ENCODE results near the gene PTGS2. TPM values are rescaled to one million over a fixed set of nuclear protein-coding genes. Genes with fewer than 3 reads are reported as not detected.
A peak's percentile ranks its signal among the peaks of the same experiment; 100 is the strongest.

The PTGS2 gene
- 0.21 TPM in 1 of 2 replicates, not detected in the other for total RNA-seq (2013; cell fraction: nucleolus; rRNA removed)
- total RNA-seq (2014; rRNA removed) (0.22 TPM in 1 of 2 replicates, not detected in the other), total RNA-seq (2014; rRNA removed; fragmentation: Illumina TruSeq; extraction: Trizol) (0.04 and 0.09 TPM in 2 replicates), total RNA-seq (2021) (0.13 TPM in 1 of 2 replicates, not detected in the other), polyA plus RNA-seq (2011; rRNA removed) (0.11 and 0.13 TPM in 2 replicates), polyA plus RNA-seq (2014; fragmentation: Illumina TruSeq; extraction: Trizol) (0.06 TPM in 1 of 2 replicates, not detected in the other), polyA plus RNA-seq (2014; fragmentation: Nextera tagmentation; extraction: Ambion mirVana) (under 1 TPM in 1 of 2 experiments, not detected in 1; 0.10 TPM), polyA plus RNA-seq (2014; rRNA removed) (0.04 and 0.24 TPM in 2 replicates), polyA plus RNA-seq (2016; fragmentation: Nextera tagmentation; extraction: Ambion mirVana) (under 1 TPM in 1 of 2 experiments, not detected in 1; 0.12 TPM), polyA minus RNA-seq (2011; rRNA and poly(A)+ RNA removed) (0.10 TPM in 1 of 2 replicates, not detected in the other), Bru-seq, nascent RNA (percentile 25 among the genes with signal in this experiment), BruChase-seq, experiment 1, labeled RNA remaining after a 6-hour chase (percentile 14 among the genes with signal in this experiment), BruChase-seq, experiment 2, labeled RNA remaining after a 2-hour chase (percentile 13 among the genes with signal in this experiment)
- 0.14 TPM for polyA plus RNA-seq (2011; ENCODE audit: low read depth)
- 0.06 and 0.08 TPM in 2 replicates for polyA plus RNA-seq (2011; cell fraction: cytosol; rRNA removed)
- 0.04 and 0.12 TPM in 2 replicates for polyA plus RNA-seq (2011; cell fraction: nucleus; rRNA removed)
- polyA plus RNA-seq (2012): 0.07 TPM in 2 replicates
- polyA minus RNA-seq (2011; cell fraction: cytosol; rRNA and poly(A)+ RNA removed): not detected in 2 replicates
- 0.10 TPM in 1 of 2 replicates, not detected in the other for polyA minus RNA-seq (2011; cell fraction: nucleus; rRNA and poly(A)+ RNA removed)
- long read RNA-seq, experiment 1: 0 reads
- long read RNA-seq, experiment 2: 0 reads

DNA sequence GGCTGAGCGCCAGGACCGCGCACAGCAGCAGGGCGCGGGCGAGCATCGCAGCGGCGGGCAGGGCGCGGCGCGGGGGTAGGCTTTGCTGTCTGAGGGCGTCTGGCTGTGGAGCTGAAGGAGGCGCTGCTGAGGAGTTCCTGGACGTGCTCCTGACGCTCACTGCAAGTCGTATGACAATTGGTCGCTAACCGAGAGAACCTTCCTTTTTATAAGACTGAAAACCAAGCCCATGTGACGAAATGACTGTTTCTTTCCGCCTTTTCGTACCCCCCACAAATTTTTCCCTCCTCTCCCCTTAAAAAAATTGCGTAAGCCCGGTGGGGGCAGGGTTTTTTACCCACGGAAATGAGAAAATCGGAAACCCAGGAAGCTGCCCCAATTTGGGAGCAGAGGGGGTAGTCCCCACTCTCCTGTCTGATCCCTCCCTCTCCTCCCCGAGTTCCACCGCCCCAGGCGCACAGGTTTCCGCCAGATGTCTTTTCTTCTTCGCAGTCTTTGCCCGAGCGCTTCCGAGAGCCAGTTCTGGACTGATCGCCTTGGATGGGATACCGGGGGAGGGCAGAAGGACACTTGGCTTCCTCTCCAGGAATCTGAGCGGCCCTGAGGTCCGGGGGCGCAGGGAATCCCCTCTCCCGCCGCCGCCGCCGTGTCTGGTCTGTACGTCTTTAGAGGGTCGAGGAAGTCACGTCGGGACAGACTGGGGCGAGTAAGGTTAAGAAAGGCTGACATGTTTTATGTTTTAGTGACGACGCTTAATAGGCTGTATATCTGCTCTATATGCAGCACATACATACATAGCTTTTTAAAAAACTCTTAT lies at the start of gene PTGS2:
PTGS2 (minus strand) TSS at position 179 of the 817 bp plus-strand sequence; CDS start at position 46, 133 bp downstream.
- in situ Hi-C loops (cut with MboI): no loop called here
- ChIA-PET POLR2A (no interaction called here), RAD21 (ENCODE audit: unreplicated experiment) (no interaction called here), SMC1A (ENCODE audit: uncharacterized antibody, unreplicated experiment) (no interaction called here), CTCF (interaction anchor here (1.1 kb wide), 1 partner anchor 276 kb away, joined by 3 read pairs; no protein-coding TSS in a partner anchor)
- DNase-seq (ENCODE audit: low read depth, low spot score) (peak; percentile 25), ATAC-seq (peak; percentile 92), FAIRE-seq (no peak)
- no peaks in the 10 kb centered on the region for H3K9me3 ChIP-seq (replicated peaks; ENCODE audit: control insufficient read depth, insufficient read depth, low read length)
- H3K4me2 ChIP-seq (ENCODE audit: control insufficient read depth, insufficient read depth): peak within 1 kb of the TSS; percentile 72
- no peaks in the 10 kb centered on the region for H3K4me1 ChIP-seq (ENCODE audit: control insufficient read depth, insufficient read depth, low read length)
- 0 out of 2 replicates have a peak within 1 kb of the TSS, but pooled peaks have one; percentile 25 for H3K4me3 ChIP-seq
- 10% methylated on average over 45 of the region's 52 CpGs for WGBS (ENCODE audit: insufficient coverage, insufficient replicate concordance, low lambda C conversion rate, missing lambda C conversion rate)
- no peaks in the 10 kb centered on the region for H4K20me1 ChIP-seq (ENCODE audit: control insufficient read depth, insufficient read depth)
- no TSS peak for BruUV-seq (replicated peaks)
- intact Hi-C loops (cut with micrococcal nuclease; ENCODE audit: unreplicated experiment): loop anchor here (2.0 kb wide), 1 partner anchor 198 kb away; no protein-coding TSS in a partner anchor
- H2AFZ ChIP-seq (ENCODE audit: control insufficient read depth, low read depth, low read length): no peak within 1 kb of the TSS; the same call in none of the 2 replicates
- H3K27ac ChIP-seq (ENCODE audit: control insufficient read depth, insufficient read depth): no peak within 1 kb of the TSS
- H3K79me2 ChIP-seq (ENCODE audit: control insufficient read depth, insufficient read depth, low read length): no peaks in the 10 kb centered on the region
- no peaks in the 10 kb centered on the region for H3K36me3 ChIP-seq (ENCODE audit: control insufficient read depth in 2 of 2, insufficient read depth in 2 of 2, low read length in 1 of 2)
- TF ChIP-seq TAF1 (IDR thresholded peaks at IDR 0.05; ENCODE audit: borderline replicate concordance, low read depth, low read length) (no peak), MYB (IDR thresholded peaks at IDR 0.05; ENCODE audit: borderline replicate concordance, low read depth, low read length) (no peak), TCF12 (IDR thresholded peaks at IDR 0.05; ENCODE audit: low read depth, low read length) (no peak; the same call in 1 of the 2 replicates), KLF5 (IDR thresholded peaks at IDR 0.05; ENCODE audit: partially characterized antibody) (no peak), SRF (IDR thresholded peaks at IDR 0.05; ENCODE audit: low read depth in 2 of 2, low read length in 2 of 2) (0 out of 4 replicates have a peak, but pooled peaks of 1 of the 2 experiments have one; percentile 57), POU2F2 (IDR thresholded peaks at IDR 0.05; ENCODE audit: borderline replicate concordance, low read depth, low read length) (no peak), CREB1 (IDR thresholded peaks at IDR 0.05; ENCODE audit: low read depth) (peak; percentile 35; the same call in 1 of the 2 replicates), CHD4 (IDR thresholded peaks at IDR 0.05) (no peak)
- TF ChIP-seq, protein P1, sequence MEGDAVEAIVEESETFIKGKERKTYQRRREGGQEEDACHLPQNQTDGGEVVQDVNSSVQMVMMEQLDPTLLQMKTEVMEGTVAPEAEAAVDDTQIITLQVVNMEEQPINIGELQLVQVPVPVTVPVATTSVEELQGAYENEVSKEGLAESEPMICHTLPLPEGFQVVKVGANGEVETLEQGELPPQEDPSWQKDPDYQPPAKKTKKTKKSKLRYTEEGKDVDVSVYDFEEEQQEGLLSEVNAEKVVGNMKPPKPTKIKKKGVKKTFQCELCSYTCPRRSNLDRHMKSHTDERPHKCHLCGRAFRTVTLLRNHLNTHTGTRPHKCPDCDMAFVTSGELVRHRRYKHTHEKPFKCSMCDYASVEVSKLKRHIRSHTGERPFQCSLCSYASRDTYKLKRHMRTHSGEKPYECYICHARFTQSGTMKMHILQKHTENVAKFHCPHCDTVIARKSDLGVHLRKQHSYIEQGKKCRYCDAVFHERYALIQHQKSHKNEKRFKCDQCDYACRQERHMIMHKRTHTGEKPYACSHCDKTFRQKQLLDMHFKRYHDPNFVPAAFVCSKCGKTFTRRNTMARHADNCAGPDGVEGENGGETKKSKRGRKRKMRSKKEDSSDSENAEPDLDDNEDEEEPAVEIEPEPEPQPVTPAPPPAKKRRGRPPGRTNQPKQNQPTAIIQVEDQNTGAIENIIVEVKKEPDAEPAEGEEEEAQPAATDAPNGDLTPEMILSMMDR (IDR thresholded peaks at IDR 0.05 in 2 of 3, conservative IDR thresholded peaks at IDR 0.05 in 1 of 3; ENCODE audit: control insufficient read depth in 2 of 3, extremely low read depth in 1 of 3, insufficient read depth in 1 of 3, low read depth in 3 of 3, low read length in 3 of 3): peak in 2 of 3 experiments; percentile 11 to 28; a peak in 2 of 6 replicates
- H3K9ac ChIP-seq (ENCODE audit: control insufficient read depth, insufficient read depth, low read length): no peak within 1 kb of the TSS
- peaks cover 4 to 16% of the 10 kb centered on the region in 2 experiments; a peak in 3 of 4 replicates for H3K27me3 ChIP-seq (replicated peaks in 1 of 2; ENCODE audit: control insufficient read depth in 2 of 2, insufficient read depth in 2 of 2, low read length in 1 of 2)
